Hematopoietic multipotent progenitor cell treated with erythropoietin and hydrocortisone succinate and interleukin-3 and kit ligand, for 8 days (in vitro differentiated cells): Measurements from ENCODE around the gene CFAP46.
A peak's percentile ranks its signal among the peaks of the same experiment; 100 is the strongest.
"Not testable (repeated sequence)": the region's sequence is repeated elsewhere in the genome, so short reads cannot be mapped to it uniquely, and the experiment has no call there.

Experiments
- DNase-seq: peaks from one replicate; pipeline ENCODE4 v3.0.0-alpha.2; 2015

Gene CFAP46

DNA sequence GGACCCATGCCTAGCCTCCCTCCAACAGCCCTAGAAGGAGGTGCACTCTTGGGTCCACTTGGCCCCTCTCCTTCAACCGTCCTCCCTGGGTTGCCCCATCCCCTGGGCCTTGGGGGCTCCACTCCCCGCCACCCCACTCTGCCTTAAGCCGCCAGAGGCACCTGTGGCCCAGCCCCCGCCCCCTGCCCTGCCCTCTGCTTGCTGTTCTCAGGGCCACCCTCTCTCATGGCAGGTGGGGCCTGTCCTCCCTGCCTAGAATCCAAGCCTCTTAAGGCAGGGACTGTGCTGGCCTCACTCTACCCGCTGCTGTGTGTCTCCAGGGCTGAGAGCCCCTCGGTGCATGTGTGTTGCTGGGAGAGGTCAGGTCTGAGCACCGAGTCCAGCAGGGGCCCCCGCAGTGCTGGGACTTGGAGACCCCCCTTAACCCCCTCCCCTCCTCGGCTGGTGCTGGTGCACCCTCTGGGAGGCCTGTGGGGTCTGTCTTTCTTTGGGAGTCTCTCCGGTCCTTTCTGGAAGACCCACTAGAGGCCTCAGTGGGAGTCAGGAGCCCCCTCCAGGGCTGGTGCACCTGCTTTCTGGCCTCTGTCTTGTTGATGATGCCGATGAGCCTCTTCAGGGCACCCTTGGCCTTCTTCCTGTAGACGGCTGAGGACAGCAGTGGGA lies 43.8 kb downstream of the CFAP46 start:
- DNase-seq = no peak

DNA sequence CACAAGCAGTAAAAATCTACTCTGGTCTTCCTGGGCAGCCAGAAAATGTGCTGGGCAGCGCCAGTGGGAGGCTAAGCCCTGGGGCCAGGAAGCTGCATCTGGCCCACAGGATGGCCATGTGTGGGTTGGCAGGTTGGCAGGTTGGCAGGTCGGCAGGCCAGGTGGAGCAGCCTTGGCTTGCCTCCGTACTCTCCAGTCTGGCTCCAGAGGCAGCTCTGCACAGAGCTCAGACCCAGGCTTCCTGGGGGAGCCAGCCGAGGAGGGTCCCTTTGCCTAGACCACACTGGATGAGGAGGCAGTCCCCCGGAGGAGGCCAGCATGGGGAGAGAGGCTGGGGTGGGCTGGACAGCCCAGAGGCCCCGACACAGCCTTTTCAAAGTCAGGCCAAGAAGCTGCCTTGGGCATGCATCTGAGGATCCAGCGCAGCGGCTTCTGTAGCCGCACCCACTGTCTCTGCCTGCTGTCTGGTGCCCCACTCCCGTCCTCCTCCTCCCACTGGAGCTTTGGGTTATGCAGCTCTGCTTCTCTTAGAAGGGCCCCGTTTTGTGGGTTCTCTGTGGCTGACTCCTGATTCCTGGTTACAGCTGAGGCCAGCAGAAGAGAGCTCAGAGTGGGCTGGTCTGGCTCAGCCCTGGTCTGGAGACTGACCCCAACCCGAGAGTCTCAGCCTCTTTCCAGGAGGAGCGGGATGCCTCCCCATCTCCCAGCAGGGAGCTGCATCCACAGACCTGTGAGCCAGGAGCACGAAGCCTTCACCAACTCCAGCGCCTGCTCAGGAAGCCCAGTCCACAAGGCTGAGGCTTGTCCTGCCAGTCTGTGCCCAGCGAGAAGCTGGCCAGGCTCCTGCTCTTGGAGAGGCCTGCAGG lies 44.6 kb downstream of the CFAP46 start:
- DNase-seq = no peak

DNA sequence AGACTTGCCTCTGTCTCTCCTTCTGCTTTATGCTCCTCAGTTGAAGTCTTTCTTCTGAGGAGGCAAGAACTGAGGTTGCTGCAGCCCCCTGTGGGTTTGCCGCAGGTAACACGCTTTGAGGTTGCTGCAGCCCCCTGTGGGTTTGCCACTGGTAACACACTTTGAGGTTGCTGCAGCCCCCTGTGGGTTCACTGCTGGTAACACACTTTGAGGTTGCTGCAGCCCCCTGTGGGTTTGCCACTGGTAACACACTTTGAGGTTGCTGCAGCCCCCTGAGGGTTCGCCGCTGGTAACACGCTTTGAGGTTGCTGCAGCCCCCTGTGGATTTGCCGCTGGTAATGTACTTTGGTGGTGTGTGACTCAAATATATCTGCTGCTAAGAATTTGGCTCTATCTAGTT lies 48.6 kb downstream of the CFAP46 start:
- peak; percentile 4 for DNase-seq

DNA sequence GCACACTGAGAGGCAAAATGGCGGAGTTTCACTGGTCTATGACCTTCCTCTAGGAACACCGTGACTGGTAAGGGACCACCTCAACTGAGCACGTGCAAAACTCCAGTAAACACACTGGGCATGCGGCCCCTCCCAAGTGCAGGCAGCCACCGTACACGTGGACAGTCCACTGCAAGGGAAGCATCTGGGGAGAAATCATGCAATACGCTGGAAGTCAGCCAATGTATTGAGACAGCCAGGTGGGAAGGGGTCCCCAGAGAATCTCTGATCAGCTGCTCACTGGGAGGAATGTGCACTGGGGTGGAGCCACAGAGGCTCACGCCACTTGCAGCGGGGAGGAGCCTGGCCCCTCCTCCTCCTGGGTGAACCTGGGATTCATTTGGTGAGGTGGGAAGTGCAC lies 49.3 kb downstream of the CFAP46 start:
- DNase-seq = no peak

DNA sequence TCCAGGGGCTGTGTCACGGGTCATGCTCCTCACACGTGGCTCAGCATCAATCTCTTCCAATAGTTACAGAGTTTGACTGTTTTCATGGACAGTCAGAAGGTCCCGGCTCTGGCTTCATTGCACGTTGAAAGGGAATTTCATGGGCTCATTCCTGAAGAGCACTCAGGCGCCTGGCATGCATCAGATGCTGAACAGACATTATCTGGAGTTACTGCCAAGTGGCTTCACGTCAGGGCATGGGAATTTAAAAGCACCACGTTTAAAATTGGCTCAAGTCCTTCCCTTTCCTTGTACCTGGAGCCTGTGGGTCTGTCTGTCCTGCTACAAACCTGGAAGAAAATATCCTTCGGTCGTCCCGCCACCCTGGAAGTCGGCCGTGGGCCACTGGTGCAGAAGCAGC lies 50.4 kb downstream of the CFAP46 start:
- DNase-seq = no peak

DNA sequence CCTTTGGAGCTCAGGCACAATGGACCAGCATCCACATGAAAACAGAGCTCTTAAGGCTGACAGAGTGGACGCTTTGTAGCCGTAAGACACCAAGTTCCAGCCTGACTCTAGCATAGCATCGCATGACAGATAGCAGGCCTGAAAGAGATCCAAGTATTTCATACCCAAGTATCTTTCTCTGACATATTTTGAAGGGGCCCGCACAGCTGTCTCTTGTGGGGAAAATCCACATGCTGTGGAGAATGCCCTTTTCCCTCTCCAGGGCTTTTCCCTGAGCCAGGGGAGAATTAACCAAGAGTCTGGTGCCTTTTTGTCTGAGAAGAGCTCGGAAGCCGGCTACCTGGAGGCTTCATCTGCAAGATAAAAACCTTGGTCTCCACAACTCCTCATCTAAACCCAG lies 51.0 kb downstream of the CFAP46 start:
- no peak for DNase-seq

DNA sequence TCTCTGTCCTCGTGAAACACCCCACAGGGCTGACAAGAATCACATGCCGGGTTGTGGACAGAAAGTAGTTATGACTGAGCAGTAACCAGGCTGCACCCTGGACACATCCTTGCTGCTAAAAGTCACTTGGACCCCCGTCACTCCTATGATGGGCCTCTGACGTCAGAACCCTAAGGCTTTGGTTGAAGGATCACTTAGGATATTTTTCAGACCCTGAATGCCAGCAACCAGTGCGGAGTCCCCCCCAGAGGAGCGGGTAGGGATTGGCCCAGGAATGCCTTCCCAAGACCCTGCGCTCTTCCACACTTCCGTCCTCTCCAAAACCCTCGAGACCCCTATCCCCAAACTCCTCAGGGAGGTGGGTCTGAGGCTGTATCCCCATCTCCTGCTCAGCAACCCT lies 52.1 kb downstream of the CFAP46 start:
- DNase-seq = no peak

DNA sequence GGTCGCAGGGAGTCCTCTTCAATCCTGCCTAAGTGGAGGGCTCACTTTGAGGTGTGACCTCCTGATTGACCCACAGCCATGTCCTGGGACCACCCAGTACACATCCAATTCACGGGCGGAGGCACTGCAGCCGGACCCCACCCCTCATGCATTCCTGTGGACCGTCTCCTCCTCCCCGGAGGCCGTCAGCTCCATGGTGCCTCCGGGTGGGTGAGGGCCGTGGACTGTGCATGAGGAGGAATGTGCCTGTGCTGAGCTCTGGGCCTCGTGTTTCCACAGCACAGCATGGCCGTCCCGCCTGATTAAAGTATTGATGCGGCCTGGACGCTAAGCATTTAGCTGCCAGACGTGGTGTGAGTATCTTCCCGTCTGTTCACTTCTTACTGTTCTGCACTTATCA lies 52.8 kb downstream of the CFAP46 start:
- no peak for DNase-seq

DNA sequence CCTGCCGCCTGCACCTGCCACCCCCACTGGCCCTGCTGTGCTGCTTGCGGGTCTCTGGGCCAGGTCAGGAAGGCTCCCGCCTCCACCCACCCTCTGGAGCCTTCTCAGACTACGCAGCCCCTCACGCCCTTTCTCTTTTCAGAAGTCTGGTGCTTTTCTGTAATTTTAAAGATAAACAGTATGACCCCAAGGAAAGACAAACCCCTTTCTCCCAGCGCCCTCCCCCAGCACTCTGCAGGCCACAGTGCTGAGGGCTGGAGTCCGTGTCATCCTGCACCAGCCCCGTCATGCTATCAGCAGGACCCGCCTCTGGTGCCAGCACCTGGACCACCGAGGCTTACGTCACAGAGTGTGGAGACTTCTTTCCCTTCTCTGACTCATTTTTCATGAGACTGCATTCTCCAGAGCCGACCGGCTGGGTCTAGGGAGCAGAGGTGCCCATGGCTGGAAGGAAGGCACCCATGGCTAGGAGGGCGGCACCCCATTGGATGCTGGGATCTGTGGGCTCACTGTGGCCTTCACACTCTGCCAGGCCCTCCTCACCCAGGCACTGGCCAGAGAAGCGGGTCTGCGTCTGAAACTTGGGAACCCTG lies 53.4 kb downstream of the CFAP46 start:
- no peak for DNase-seq

DNA sequence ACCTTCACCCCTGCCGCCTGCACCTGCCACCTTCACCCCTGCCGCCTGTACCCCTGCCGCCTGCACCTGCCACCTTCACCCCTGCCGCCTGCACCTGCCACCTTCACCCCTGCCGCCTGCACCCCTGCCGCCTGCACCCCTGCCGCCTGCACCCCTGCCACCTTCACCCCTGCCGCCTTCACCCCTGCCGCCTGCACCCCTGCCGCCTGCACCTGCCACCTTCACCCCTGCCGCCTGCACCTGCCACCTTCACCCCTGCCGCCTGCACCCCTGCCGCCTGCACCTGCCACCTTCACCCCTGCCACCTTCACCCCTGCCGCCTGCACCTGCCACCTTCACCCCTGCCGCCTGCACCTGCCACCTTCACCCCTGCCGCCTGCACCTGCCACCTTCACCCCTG lies 53.9 kb downstream of the CFAP46 start:
- DNase-seq = not testable (repeated sequence)

DNA sequence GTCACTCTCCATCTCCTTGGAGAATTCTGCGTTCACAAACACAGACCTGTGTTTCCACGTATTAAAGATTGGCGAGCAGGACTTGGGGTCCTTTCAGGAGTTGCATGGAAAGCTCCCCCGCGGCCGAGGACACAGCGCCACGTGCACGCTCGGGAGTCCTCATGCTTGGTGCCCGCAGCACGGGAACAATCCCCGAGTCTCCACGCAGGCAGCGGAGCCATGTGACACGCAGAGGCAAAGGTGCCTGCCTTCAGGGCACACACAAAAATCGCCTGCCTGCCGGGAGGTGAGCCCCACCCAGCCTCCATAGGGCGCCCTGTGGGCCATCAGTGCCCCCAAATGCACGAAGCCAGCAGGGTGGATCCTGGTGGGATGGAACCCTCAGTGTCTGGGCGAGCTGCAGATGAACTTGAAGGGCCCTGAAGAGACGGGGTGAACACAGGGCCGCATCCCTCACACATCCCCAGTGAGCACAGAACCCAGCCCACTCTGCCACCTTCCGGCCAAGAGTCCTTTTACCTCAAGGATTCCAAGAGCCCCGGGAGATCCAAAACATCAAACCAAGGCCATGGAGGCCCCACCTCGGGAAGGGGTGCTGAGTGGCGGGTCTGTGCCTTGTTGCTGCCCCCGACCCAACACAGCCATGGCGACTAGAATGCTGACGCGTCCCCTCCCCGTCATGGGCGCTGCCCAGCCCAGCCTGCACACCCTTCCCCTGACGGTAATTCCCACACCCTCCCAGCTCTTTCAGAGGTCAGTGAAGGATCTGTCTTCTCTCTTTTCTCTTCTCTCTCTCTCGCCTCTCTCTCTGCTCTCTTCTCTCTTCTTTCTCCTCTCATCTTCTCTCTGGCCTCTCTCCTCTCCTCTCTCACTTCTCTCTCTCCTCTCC lies 55.9 kb downstream of the CFAP46 start:
- no peak for DNase-seq

DNA sequence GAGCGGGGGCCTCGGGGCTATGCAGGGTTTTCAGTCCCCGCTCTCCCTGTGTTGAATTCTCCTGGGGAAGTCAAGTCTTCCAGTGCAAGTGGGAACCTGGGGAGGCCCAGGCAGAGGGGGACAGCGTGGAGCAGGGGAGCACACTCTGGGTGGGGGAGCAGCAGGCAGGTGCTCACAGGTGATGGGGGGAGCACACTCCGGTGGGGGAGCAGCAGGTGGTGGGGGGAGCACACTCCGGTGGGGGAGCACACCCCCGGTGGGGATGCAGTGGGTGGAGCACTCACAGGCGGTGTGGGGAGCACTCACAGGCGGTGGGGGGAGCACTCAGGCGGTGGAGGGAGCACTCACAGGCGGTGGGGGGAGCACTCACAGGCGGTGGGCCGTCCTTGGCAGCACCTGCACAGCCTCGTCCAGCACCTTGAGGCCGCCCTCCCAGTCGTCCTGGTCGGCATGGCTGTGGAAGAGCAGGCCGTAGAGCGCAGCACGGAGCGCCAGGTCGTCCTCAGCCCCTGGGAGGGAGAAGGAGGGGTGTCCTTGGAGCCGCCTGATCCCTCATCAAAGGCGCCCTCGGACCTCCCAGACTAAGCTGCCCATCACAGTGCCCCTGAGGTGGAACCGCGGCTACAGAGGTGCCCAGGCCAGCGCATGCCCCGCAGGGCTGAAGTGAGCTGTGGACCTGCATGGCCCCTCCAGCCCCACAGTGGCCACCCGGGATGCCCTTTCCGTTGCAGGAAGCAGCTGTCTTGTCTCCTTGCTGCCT lies 56.7 kb downstream of the CFAP46 start:
- DNase-seq = no peak

DNA sequence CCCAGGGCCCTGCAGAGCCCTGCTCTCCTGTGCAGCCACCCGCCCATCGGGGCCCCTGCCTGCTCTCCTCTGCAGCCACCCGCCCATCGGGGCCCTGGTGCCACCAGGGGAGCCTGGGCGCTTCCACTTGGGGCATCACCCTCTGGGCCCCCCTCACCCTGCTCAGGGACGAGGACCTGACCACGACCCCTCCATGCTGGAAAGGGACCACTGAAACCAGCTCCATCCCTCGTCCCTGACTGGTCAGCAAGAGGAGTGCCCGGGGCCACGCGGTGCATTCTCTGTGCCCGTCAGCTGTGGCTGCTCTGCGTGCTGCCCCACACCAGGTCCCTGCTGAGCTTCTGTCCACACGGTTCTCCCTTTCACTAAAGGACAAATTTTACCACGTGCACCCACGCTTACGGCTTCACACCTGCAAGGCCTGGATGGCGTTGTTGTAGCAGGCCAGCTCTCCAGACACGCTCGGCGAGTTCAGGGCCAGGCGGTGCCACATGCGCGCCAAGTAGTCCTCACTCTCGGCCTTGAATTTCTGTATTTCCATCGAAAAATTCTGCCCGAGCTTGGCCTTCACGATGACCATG lies 57.6 kb downstream of the CFAP46 start:
- DNase-seq = no peak

DNA sequence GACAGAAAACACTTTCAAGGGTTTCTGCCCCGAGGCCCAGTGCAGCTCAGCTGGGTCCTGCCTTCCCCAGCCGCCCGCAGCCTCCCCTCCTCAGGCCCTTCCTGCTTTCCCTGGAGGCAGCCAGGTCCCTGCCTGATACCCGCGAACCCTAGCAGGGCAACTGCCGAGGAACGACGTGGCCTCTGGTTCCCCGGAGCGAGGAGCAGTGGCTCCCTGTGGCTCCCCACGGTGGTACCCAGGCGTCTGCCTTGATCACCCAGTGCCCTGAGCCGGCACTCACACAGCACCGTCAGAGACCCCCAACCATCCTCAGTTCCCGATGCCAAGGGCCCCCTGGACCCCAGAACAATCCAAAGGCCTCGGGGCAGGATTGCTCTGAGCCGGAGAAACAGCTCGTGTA lies 58.3 kb downstream of the CFAP46 start:
- no peak for DNase-seq

DNA sequence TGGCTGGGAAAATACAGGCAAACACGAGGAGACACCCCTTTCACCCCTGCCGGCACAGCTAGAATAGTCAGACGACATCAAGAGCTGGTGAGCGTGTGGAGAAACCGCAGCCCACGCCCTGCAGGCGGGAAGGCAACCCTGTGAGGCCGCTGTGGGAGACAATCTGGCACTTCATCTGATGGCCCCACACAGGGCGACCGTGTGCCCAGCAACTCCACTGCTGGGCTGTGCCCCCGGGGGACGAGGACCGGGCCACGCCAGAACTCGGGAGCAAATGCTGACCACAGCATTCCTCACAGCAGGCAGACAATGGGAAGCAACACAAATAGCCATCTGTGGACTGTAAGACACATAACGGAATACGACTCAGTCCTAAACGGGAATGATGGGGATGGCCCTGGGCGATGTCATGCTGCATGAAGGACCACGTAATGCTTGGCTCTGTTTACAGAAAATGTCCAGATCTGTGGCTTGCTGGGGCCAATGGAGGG lies 58.9 kb downstream of the CFAP46 start:
- DNase-seq = no peak

DNA sequence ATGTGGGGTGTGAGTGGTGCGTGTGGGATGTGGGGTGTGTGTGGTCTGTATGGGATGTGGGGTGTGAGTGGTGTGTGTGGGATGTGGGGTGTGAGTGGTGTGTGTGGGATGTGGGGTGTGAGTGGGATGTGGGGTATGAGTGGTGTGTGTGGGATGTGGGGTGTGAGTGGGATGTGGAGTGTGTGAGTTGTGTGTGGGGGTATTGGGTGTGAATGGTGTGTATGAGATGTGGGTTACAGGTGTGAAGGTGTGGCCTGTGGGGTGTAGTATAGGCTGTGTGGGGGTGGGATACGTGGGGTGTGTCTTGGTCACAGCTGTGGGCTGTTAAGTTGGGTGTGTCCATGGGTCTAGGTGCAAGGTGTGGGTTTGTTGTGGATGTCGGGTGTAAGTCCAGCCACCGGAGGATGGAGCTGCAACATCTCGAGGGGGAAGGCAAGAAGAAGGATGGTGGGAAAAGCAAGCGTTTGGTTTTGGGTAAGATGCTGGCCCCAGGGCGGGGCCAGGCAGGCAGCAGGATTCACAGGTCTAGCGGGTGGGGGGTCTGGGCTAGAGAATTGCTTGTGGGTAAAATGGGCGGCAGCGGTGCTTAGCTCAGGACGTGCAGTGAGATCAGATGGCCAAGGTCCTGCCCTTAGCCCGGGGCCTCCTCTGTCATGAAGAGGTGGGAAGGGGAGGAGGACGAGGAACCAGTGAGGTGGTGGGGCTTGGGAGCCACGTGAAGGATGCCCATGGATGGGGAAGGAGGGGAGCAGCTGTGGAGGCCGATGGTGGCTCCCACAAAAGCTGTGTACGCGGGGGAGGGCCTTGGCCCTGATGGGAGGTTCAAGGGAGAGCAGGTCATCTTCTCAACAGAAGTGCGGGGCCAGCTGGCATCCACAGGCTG lies 60.1 kb downstream of the CFAP46 start:
- no peak for DNase-seq

DNA sequence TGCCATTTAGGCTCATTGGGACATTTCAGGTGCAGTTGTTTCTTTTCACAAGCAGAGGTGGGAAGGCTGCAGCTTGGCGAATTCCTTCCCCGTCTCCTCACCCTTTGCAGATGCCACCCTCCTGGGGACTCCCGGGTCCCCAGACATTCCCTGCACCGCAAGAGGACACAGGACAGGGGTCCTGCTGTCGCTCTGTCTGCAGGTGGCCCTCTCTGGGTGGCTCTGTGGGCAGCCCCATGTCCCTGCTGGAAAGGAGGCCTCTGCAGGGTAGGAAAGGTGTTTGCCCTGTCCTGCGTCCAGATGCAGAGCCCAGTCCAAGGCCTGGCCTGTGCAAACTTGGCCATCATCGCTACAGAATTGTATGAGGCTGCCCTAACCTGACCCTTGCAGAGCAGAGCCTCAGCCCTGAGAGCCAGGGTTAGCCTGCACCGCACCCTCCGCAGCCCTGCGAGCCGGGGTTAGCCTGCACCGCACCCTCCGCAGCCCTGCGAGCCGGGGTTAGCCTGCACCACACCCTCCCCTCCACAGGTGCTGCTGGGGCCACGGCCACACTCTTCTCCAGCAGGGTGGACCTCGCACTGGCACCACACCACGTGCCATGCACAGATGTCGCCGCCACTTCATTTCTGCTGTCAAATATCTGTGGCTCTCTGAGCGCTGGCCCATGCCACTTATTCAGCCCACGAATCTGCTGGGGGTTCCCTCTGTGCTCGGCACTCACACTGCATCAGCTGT lies 61.0 kb downstream of the CFAP46 start:
- no peak for DNase-seq

DNA sequence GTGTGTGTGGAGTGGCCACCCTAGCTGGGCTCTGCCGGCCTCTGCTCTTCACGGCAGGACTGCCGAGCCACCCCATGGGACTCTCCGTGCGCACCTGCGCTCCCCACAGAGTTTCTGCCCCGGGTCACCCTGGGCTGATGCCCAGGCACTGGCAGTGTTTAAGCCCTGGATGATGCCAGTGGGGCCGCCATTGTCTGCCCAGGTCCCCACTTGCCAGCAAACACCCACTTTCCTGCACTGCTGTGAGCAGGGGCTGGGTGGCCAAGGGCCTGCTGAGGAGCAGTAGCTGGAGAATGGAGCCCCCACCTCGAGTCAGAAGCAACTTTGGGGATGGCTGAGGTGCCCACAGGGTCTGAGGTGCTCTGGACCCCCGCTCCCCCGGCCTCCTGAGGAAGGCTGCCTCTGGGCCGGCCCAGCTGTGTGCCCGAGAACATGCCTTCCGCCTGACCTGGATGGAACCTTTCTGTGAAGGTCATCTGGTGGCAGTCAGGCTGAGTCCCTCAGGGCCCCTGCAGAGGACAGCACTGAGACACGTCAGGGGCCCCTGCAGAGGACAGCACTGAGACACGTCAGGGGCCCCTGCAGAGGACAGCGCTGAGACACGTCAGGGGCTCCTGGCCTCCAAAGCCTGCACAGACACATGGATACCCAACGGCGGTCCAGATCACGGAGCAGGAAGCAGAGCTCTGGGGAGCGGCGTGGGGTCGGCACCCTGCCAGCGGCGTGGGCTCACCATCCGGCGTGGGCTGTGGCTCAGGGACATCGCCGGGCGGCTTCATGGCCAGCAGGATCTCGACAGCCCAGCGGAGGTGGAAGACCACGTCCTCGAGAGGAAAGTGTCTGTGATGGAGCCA lies 62.0 kb downstream of the CFAP46 start:
- no peak for DNase-seq
